ENCODE measurements around the gene TRAPPC5.

The TRAPPC5 gene

DNA sequence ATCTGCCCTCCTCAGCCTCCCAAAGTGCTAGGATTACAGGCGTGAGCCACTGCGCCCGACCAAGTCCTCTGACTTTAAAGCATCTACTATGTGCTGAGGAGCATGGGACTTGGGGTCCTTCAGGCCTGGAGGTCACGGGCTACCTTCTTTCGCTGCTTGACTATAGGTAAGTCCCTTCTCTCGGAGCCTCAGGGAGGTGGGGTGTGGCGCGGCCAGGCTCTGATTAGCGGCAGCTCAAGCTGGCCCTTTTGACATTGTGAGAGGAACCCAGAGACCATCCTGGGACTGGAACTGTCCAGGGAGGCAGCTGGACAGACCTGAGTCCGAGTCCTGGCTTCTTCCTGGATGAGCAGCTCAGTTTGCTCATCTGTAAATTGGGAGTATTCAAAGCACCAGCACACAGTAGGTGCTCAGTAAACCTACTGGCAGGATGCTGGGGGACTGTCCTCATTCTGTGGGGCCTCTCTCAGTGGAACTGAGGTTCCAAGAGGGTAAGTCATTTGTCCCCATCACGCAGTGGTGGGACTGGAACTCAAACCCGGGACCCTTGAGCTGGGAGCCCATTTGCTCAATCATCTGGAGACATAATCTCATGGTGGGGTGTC is 20.5 kb downstream of the TRAPPC5 start:
- no peak for DNase-seq (ENCODE audit: low spot score)

DNA sequence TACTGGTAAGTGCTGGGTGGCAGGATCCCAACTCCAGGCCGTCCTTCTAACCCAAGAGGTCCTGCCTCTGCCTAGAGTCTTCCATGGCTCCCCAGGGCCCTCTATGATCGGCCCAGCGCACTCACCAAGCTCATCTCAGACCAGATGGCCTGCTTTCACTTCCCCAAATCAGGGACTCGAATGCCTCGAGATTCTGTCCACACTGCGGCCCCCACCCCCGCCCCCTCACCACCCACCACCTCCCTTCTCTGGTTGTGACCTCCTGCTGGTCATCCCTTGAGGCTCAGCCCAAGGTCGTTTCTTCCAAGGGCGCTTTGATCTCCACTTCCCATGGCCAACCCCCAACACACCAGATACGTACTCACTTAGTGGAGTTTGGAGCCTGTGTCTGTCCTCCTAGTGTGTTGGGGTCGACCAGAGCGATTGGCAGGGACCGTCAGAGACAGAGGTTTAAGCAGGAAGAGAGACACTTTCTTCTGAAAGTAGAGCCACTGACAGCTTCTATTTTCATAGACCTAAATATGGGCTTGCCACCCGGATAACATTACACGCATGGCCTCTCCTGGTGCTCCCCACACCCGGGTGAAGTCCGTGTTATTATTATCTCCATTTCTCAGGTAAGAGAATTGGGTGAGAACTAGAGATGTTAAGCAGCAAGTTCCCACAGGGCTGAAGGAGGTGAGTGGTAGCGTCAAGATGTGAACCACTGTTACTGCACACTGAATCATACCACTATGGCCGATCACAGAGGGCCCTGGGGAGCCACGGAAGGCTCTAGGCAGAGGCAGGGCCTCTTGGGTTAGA is 21.2 kb downstream of the TRAPPC5 start, which contains the start of gene FCER2:
FCER2 (minus strand) TSS at position 478 of the 804 bp plus-strand sequence. CDS start 2,371 bp downstream, outside the sequence.
- DNase-seq (ENCODE audit: low spot score) = no peak

DNA sequence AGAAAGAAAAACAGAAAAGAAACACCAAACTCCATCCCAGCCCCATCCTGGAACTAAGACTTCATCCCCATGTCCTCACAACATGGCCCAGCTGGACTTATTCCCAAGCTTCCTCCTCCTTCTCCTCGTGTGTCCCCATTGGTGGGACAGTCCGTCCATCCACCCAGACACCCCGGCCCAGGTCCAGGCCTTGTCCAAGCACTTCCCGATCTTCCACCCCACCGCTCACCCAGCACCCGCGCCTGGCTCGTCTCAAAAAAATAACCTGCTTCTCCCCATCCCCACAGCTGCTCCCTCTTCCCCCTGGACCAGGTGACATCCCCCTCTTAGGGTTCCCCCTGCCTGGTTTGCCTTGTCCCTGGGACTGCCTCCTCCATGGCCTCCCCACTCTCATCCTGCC is 22.7 kb downstream of the TRAPPC5 start:
- no peak for DNase-seq (ENCODE audit: low spot score)

DNA sequence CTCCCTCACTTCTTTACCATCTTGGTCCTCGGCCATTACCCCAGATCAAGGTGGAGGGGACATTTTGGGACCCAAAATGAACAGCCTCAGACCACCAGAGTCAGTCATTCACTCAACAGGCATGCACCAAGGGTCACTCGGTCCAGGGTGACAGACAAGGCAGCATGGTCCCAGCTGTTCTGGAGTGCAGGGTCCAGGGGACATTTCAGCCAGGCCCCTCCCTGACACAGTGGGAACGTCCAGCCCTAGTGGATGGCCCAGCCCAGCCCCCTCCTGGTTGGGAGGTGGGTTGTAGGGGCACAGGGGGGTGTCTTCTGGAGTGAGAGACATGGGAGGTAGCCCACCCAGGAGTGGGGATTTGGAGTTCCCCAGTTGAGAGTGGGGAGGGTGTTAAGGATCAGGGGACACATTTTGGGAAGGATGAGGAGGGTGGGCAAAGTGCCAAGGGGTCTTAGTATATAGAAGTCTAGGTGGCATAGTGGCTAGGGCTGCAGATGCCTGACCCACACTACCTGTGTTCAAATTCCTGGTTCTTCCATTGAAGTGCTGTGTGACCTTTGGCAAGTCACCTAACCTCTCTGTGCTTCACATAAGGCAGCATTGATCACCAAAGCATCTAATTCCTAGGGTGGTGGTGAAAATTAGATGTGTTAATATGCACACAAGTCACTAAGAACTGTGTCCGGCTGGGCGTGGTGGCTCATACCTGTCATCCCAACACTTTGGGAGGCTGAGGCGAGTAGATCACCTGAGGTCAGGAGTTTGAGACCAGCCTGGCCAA is 23.8 kb downstream of the TRAPPC5 start:
- DNase-seq (ENCODE audit: low spot score) = no peak

DNA sequence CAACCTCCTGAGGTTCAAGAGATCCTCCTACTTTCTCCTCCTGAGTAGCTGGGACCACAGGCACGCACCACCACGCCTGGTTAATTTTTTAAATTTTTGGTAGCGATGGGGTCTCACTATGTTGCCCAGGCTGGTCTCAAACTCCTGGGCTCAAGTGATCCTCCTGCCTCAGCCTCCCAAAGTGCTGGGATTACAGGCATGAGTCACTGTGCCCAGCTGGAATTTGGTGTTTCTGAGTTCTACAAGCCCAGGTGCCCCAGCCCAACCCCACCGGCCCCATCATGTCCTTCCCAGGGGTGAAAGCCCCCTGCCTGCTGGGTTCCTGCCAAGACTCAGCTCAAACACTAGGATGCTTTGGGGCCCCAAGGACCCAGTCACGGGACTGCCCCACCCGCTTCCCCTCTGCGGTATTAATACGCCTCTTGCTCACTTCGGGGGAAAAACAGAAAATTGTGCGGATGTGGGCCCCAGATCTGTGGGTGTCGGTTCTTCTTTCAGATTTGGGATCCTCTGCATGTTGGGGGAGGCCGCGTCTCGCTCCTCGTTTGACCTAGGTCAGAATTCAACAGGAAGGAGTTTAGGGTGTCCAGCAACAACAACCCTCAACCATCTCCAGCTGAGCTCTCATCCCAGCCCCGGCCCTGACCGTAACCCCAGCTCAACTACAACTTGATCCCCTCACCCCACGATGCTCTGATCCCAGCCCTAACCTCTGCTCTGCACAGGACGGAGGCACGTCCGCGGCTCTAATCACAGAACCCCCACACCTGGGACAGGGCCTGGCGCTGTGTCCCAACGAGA is 25.0 kb downstream of the TRAPPC5 start:
- peak; percentile 9 for DNase-seq (ENCODE audit: low spot score)

DNA sequence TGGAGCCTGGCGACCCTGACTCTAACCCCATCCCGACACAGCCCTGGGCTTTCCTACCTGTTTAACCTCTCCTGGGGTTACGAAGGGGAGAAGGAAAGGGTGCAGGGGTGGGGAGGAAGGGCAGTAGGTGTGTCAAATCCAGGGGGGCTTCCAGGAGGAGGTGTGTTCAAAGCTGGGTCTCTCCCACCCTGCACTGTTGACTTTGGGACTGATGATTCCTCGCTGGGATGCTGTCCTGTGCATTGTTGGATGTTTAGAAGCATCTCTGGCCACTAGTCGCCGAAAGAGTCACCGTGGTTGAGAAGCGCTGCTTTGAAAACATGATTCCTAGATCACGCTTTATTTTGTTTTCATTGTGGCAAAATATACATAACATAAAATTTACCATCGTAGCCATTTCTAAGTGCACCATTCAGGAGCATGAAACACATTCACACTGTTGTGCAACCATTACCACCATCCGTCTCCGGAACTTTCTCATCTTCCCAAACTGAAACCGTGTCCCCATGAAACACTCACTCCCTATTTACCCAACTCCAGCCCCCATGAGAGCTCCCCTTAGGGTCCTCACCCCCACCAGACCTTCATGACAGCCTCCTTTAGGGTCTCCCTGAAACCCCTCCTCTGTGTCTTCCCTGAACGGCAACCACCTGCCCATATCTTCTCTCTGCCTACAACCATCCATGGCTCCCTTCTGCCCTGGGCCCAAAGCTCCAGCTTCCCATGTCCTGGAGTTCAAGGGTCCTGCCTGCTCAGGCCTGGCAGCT is 25.7 kb downstream of the TRAPPC5 start:
- DNase-seq (ENCODE audit: low spot score) = no peak

DNA sequence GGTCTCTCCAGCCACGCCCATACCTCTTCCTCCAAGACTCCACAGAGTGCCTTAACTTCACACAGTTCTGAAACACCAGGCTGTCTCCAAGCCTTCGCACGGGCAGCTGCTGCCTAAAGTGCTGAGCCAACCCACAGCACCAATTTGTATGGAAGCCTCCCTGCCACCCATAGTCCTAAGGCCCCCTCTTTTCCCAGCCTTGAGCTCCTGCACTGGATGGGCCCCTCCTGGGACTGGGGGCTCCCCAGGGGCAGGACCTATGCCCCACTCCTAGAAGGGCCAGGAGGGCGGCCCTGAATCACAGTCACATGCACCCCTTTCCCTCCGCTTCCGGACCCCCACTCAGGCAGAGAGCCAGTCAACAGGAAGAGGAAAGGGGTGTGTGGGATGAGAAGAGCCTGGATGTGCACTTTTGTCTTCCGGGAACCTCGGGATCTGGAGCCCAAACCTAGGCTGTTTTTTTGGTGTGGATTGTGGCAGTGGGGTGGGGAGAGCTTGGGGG is 26.4 kb downstream of the TRAPPC5 start:
- DNase-seq (ENCODE audit: low spot score) = no peak

DNA sequence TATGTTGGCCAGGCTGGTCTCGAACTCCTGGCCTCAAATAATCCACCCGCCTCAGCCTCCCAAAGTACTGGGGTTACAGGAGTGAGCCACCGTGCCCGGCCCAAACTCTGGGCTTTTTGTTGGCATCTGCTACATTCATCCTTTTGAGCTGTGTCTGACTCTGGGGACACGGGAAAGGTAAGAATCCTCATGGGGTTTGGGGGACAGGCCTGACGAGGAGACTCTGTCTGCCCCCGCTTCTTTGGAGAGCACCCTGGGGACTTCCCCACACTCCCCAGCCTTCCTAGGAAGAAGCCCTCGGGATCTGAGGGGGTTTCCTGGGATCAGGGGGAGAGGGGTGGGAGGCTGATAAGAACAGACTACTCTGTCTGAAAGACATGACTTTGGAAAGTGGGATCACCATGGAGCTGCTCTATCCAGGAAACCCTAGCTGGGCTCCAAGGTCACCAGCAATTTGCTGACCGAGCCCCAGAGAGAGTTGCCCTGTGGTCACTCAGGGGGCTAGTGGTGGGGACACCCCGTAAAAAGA is 29.4 kb downstream of the TRAPPC5 start:
- DNase-seq (ENCODE audit: low spot score) = no peak

DNA sequence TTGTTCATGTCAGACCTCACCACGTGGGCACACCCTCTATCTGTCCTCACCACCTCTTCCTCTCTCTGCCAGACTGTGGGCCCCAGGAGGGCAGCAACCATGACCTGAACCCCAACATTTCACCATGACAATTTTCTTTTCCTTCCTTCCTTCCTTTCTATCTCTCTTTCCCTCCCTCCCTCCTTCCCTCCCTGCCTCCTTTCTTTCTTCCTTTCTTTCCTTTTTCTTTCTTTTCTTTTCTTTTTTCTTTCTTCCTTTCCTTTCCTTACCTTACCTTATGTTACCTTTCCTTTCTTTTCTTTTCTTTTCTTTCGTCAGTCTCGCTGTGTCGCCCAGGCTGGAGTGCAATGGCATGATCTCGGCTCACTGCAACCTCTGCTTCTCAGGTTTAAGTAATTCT is 30.0 kb downstream of the TRAPPC5 start:
- DNase-seq (ENCODE audit: low spot score) = no peak

DNA sequence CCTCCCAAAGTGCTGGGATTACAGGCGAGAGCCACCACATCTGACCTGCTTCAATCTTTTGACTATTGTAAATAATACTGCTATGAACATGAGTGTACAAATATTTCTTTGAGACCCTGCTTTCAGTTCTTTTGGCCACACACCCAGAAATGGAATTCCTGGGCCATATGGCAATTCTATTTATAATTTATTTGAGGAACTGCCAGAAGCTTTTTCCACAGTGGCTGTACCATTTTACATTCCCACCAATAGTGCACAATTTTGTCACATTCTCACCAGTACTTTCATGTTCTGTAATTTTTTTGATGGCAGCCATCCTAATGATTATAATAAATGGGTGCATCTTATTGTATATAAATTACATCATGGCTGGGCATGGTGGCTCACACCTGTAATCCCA is 35.0 kb downstream of the TRAPPC5 start:
- DNase-seq (ENCODE audit: low spot score) = no peak

DNA sequence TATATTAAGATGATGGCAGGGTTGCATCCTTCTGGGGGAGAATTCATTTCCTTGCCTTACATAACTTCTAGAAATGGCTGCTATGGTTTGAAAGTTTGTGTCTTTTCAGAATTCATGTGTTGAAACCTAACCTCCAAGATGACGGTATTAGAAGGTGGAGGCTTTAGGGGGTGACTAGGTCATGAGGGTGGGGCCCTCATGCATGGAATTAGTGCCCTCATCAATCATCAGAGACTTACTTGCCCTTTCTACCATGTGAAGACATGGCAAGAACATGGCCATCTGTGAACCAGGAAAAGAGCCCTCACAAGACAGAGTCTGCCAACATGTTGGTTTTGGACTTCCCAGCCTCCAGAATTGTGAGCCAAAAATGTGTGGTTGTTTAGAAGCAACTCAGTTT is 36.1 kb downstream of the TRAPPC5 start:
- DNase-seq (ENCODE audit: low spot score) = no peak

DNA sequence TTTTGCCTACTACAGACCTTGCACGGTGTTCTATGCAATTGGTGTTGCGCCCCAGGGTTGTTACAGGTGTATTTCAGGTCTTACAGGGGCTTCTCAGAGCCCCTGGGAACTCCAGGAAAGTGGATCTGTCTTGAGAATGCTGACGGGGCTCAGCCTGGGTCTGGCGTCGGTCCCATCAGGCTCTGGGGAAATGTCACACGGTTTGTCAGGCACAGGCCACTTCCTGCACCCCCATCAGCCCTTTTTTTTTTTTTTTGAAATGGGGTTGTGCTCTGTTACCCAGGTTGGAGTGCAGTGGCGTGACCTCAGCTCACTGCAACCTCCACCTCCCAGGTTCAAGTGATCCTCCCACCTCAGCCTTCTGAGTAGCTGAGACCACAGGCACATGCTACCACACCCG is 38.0 kb downstream of the TRAPPC5 start:
- no peak for DNase-seq (ENCODE audit: low spot score)

DNA sequence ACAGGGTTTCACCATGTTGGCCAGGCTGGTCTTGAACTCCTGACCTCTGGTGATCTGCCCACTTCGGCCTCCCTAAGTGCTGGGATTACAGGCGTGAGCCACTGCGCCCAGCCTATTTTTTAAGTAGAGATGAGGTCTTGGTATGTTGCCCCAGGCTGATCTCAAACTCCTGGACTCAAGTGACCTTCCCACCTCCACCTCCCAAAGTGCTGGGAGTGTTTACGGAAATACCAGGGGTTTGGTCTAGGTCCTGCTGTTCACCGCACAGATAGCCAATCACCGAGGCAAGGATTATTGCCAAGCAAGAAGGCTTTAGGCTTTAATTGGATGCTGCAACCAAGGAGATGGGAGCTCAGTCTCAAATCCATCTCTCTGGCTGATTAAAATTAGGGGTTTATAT is 39.7 kb downstream of the TRAPPC5 start:
- no peak for DNase-seq (ENCODE audit: low spot score)

DNA sequence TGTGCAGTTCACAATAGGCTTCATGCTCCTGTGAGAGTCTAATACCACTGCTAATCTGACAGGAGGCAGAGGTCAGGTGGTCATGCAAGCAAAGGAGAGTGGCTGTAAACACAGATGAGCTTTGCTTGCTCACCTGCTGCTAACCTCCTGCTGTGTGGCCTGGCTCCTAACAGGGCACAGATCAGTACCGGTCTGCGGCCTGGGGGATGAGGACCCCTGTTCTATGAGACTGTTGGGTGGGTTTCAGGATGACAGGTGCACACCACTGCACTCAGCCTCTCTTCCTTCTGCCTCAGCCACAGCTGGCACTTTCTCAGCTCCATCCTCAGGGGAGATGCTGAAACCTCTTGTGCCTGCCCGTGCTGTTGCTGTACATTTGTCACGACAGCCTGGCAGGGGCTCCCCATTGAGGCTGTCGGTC is 41.6 kb downstream of the TRAPPC5 start:
- no peak for DNase-seq (ENCODE audit: low spot score)

DNA sequence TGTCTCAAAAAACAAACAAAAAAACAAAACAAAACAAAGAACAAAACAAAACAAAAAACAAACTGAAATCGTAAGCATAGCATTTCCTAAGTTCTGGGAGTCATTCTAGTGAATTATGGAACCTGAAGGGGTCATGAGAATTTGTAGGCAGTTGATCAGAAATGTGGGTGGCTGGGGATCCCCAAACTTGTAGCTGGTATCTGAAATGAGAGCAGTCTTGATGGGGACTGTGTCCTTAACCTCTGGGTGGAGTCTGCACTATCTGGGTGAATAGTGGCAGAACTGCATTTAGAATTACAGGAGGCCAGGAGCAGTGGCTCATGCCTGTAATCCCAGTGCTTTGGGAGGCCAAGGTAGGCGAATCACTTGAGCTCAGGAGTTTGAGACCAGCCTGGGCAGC is 45.2 kb downstream of the TRAPPC5 start:
- no peak for DNase-seq (ENCODE audit: low spot score)

DNA sequence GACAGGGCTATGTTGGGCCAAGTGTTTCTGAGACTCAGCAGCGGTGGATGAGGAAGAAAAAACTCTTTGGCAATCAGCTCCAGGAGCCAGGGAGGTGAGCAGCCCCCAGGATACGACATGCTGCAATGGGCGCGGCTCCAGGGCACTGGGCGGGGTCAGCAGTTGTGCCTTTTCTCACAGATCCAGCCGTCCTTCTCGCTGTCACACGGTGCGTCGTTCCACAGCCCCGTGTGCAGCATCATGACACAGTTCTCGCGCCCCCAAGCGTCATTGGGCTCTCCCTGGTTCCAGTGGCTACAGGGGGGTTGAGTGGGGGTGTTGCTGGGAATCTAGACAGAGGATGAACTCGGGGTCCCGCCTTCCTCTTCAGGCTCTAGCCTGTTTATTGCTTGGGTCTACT is 48.6 kb downstream of the TRAPPC5 start:
- DNase-seq (ENCODE audit: low spot score) = no peak

DNA sequence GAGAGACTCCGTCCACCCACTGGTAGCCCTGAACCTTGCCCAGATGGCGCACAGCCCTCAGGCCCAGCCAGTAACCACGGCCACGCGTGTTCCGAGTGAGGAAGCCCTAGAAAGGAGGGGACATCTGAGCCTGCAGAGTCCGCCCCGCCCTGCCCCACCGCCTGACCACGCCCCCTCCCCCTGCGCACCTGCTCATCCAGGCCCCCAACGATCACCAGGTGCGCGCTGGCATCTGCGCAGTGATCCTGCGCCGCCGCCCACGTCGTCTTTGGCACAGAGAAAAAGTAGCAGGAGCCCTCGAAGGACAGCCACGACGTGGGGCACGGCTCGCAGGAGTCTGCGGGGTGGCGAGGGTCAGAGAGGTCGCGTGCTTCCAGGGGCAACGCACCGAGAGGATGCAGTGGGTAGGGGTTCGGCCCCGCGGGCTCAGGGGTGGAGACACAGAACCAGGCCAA is 49.2 kb downstream of the TRAPPC5 start:
- no peak for DNase-seq (ENCODE audit: low spot score)

DNA sequence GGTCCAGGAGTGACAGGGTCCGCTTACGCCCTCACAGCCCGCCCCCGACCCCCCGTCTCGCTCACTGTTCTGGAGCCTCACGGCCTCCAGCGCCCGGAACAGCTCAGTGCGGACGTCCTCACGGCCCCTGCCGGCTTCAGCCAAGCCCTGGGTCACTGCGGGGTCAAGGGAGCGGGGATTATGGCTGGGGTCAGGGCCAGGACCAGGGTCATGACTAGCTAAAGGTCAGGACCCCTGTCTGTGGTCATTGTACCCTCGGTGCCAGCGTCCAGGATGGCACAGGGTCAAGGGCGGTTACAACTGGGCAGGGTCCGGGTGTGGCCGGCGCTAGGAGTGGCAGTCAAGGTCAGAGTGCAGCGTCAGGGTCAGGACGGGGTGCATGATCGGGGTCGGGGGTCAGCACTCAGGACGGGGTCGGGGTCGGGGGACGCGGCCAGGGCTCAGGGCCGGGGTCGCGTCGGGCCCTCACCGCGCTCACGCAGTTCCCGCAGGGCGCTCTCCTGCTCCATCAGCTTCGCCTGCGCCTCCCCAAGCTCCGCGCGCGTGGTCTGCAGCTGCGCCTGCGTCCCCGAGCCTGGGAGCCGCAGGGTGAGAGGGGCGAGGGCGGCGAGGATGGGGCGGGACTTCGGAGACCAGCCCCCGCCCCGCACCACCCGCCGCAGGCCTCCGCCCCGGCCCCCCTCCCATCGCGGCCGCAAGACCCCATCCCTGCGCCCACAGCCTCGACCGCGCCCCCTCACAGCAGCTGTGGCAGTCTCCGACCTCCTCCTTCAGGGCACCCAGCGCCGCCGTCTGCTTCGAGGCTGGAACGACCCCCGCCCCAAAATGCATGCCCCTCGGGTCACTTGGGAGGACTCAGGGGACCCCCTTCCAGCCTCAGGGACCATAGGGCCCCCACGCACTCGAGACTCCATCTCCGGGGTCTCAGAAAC is 49.9 kb downstream of the TRAPPC5 start:
- DNase-seq (ENCODE audit: low spot score) = no peak

DNA sequence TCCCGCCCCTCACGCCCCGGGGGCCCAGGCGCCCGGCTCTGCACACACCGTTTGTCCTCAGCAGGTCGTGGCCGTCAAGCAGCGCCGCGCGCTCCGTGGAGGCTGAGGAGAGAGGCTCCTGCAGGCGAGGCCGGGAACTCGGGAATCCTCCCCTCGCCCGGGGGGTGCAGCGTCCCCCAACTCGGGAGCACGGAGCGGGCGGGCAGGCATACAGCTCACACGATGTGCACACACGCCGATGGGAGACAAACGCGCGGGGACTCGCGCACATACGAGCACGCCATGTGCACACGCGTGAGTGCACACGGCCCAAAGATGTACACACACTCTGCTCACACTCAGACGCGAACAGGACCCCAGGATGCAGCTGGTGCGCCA is 50.6 kb downstream of the TRAPPC5 start:
- DNase-seq (ENCODE audit: low spot score) = no peak

DNA sequence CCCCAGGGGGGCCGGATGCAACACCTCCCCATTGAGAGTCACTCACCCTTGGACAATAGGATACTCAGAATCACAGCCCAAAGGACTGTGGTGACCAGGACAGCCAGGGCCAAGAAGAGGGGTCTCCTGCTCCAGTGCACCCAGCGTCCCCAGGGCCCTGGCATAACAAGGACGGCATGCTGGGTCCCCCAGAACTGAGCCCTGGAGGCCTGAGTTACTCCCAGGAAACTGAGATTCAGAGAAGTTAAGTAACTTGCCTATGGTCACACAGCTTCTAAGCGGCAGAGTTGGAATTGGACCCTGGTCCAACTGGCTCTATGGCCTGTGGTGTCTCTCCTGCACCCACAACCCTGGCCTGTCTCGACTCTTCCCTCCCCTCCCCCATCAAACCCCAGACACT is 51.0 kb downstream of the TRAPPC5 start:
- no peak for DNase-seq (ENCODE audit: low spot score)
